HG03520 (cell line): ENCODE data around the gene ANK2.

Experiments used
- ATAC-seq: cut with Tn5 transposase; IDR thresholded peaks from one replicate; pipeline ENCODE4 v1.9.1; 2021; ENCODE audit warnings: mild to moderate bottlenecking, moderate library complexity; ENCODE audit not compliant: unreplicated experiment

The ANK2 gene

DNA sequence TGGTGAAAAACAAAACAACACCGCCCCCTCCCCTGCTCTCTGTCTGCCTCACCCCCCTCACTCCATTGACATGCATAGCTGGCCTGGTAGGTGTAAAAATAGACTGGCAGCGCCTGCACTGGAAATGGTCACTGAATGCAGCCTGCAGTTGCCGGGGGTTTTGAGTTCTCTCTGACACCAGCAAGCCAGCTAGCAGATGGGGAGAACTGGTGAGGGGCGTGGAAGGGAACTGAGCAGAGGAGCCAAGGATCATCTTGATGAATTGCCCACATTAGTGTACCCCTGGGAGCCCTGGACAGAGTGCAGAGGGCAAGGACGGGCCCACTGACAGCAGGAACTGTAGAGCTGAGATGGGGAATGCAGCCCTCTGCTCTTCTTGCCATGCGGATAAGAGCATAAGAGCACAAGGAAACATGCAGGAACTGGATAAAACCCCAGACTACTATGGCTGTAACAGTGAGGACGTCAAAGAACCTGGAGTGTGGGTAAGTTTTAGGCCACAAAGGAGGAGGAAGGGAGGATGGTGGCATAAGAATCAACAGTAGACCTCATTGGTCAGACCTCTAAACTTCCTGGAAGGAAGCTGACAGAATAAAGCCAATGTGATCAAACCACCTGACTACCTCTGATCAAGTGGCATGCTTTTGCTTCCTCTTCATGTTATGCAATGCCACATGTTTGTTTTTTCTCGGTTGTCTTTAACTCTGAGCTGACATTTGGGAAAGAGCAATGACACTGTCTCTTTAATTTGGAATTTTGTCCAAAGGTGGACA, 96.3 kb downstream of the ANK2 start:
- ATAC-seq = no peak

DNA sequence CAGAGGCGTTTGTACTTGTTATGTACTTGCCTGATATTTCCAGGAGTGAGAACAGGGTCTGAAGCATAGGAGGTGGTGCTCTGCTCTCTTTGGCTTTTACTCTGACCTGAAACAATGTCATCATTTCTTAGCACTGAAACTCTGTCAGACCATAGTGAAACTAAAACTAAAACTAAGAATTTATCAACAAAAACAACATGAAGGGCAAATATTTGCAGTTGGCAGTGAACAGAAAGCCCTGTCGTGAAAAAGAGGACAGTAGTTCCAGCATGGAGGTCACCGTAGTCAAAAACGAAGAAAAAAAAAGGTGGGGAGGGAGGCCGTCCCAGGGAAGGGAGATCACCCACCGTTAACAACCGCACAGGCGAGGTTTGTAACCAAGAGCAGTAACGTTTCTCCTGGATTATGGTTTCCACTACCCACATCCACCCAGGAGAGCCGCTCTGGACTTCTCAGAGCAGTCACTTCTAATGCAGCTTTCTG, 97.5 kb downstream of the ANK2 start:
- ATAC-seq = peak; percentile 84

DNA sequence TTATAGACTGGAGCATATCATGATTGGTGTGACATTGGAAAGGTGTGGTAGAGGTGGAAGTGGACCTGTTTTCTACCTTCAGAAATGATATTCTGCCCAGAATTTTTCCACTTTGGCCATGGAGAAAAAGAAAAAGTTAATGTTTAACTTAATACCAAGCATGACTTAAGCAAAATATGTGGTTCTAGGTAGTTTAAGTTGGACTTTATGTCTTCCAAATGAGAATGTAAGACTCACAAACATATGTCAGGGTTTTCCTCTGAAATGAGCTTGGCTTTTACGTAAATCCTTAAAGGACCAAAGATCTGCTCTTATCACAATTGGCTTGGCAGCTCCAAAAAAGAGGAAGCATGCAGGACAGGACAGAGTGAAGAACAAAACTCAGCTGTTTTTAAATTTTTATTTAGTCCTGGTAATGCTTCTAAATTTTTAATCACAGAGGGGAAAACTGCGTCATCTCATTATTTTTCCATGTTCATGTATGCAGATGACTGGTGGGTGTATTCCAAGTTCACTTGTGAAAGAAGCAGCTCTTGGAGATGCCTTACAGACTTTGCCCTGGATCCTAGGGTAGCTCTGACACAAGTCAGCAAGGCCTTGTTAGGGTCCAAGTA, 98.2 kb downstream of the ANK2 start:
- ATAC-seq = no peak

DNA sequence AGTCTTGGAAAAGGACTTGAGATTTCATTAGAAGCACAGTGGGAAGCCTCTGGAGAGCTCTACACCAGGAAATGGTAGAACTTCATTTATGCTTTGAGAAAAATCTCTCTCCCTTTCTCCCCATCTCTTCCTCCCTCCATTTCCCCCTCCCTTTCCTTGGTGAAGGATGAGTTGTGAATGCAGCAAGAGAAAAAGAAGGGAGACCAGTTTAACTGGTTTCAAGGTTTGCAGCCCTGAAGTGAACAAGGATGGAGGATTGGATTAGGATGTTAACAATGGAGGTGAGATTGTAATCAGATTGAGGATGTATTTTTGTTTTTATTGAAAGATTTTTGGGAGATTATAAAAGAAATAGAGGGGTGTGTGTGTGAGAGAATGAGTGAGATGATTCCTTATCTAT, 99.5 kb downstream of the ANK2 start:
- ATAC-seq = no peak

DNA sequence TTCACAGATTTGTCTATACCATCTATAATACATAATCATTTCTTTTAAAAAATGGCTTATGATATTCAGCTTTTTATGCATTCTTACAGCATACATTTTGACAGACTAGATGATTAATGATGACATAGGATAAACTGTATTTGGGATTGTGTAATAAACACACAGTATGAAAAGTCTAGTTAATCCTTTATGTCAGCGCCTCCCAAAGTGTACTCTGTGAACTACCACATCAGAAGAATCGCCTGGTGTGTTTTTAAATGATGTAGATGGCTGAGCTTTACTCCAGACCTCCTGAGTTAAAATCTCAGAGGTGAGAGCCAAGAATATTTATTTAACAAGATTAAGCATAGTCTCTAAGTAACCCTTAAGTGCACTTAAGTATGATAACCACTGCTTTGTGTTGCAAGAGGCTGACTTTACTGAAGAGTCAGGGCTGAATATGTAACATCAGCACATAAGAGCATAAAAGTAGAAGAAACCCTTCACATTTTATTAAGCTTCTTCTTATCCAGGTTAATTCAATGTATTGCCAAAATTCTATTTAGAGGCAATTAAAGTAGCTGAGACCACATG, 104.2 kb downstream of the ANK2 start:
- no peak for ATAC-seq

DNA sequence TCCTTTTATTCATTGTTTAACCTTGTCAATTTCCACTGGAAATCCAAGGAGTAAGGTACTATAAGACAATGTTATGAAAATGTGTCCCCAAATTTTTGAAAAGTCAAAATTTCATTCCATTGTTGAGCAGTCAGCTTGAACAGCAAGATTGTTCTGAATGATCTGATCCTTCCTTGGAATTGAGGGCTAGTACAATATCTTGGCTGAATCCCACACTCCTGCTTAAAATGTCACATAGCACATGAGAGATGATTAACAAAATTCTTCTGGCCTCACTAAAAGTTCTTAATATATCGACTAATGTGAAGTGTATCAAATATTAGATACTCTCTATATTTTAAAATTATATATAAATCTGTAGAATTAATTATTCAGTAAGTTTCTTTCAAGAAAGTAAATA, 104.8 kb downstream of the ANK2 start:
- no peak for ATAC-seq

DNA sequence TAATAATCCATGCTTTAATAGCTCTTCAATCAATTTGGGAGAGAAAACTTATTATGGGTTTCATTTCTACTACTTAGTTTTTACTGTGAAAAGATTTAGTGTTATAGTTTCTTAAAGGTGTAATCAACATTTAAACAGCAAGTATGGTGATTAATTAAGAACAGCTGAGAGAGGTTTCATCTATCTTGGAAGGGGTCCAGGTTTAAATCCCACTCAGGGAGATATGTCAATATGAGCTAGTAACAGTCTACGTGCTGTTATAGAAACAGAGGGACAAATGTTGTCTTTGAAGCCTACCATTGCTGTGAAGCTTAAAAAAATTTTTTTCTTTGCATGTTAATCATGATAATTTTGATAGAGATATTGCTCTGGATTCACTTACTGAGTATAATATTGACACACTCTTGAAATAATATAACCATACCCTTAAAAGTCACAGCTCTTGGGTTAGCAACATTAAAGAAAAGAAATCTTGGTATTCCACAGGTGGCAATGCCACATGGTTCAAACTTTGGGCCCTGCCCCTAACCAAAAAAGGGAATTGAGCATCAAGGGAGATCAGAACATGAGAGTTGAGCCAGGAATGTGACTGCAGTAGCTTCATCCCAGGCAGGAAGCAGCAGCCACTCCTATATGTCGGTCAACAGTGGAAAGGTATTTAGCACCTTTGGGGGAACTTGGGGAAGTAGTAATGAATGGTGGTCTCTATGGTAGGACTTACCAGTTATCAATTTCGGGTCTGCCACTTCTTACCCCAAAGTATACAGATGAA, 107.8 kb downstream of the ANK2 start:
- no peak for ATAC-seq

DNA sequence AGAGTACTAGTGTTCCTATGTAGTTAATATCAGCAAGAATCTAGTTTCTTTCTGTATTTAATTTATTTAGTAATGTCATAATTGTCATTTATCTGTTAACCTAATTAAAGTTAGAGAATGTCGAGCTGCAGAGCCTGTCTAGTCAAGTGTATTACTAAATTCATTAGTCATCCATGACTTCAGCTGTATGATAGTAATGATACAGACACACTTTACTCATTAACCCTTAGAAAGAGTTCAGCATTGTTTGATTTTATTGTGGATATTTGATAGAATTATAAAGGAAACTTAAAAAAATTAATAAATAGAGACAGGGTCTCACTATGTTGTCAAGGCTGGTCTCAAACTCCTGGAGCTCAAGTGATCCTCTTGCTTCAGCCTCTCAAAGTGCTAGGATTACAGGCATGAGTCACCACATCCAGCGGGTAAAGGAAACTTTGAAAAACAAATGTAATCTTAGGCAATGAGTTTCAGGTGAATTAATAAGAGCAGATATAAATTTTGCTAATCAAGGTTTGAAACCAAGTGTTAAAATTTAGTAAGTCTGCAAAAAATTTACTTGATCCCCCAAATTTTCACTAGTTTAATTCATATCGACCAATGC, 110.6 kb downstream of the ANK2 start:
- no peak for ATAC-seq

DNA sequence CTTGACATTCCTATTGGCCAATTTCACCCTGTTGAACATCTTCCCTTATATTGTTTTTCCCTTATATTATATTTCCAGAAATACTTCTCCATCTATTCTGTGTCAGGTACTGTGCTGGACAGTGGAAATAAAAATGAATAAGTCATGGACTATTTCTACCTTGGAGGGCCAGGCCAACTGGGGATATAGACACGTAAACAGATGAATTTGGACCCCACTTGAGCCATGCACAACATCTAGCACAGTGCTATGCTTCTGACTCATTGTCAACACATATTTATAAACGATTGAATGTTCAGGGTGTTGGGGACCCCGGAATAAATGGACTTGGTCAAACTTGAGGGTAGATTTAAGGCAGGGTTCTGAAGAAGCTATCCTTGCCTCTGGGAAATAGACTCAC, 111.1 kb downstream of the ANK2 start:
- no peak for ATAC-seq

DNA sequence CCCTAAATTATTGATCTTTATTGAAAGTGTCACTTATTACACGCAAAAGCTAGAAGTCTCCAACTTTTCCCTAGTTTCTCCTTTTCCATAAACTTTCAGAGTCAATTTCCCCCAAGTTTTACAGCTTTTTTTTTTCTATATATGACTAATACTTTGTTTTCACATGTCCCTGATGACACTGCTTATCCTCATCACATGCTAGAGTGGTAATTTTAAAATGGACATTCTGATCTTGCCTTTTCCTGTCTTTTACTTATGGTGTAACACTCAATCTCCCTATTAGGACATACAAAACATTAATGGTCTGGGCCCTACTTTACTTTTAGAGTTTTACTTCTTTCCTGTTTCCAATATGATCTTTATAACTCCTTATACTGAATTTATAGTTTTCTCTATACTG, 112.6 kb downstream of the ANK2 start:
- no peak for ATAC-seq

DNA sequence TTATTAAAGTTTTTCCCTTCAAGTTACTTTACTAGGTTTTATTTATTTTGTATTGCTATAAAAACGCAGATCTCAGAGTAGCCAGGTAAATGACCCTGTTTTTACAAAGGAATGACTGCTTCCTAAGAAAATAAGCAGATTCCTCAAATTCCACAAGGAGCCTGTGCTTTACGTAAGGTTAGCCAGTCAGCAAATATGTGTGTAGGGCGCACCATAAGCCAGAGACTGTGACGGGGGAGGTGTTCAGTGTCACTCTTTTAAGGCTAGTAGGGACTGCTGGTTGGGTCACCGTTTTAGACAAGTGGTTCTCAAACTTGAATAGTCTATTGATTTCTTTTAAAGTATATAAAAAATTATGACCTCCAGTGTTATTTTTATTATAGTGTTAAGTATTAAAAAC, 119.9 kb downstream of the ANK2 start:
- ATAC-seq = no peak

DNA sequence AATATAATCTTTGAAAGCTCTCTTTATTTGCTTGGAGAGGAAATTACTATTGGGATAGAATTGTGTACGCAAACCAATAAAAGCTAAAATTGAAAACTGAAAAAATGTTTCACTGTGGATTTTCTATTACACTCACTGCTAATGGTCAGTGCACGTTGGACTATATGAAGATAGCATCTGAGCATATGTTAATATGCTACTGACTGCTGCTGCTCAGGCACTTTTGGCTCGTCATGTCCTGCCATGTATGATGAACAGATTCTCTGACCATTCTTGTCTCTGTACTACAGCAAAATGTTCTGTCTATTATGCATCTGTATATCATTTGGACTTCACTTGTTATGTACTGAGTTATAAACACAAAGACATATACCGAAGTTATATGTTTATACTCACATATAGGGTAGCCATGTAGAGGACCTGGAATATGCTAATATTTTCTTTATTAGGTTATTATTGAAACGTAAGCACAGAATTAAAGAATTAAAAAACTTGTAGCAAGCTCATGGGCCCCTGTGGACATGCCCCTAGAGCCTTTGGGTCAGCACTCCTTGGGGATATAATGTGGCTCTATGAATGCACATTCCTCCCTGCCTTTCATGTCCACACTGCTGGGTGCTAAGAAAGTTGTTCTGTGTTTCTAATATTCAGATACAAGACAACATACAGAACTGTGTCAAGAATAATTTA, 120.8 kb downstream of the ANK2 start:
- no peak for ATAC-seq

DNA sequence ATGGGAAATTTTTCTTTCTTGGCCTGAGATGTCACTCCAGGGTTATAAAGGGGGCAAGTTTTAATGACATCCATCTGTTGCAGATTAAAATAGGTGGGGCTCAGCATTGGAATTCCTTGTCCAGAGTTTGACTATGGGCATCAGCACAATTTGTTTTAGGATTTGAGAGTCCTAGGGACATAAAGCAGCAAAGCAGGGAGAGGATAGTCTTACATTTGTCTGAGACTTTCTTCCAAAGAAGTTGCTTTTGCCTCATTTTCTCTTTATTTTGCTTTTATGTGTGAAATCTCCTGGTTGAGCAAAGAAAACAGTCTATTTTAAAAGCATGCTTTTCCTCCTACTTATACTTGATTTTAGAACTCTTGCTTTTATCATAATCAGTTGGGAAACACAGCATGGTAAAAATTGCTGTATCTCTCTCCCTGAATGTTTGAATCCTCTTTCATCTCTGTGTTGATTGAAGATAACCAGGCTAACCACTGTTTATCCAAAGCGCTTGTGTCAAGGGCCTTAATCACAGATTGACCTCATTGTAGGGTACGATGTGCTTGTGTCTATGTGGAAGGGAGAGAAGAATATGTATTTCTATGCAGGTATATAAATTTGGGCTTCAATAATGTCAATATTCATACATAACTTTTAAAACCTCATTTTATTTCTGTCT, 121.5 kb downstream of the ANK2 start:
- ATAC-seq = no peak

DNA sequence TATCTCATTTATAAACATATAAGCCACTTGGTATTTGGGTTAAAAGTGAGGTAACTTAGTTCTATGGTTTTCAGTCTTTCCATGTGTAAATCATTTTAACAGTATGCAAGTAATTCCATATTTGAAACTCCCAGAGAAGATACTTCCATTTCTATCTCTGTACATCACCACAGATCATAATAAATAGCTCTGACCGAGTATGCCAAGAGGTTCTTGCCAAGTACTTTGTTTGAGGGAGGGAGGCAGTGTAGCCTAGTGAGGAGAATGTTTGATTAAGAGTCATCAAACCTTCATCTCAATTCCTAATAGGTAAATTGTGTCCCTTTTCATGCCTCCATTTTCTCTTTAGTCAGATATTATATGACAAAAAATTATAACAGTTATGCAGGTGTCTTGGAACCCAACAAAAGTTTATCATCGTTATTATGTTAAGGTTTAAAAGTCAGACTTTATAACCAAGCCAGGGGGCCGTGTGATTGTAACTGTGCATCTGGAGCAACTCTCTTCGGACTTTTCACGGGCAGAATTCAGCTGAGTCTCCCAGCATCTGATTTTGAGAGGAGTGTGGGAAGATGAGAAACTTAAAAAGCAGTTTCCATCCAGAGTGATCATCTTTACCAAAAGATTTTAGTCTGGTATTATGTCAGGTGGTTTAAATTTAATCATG, 123.8 kb downstream of the ANK2 start:
- no peak for ATAC-seq

DNA sequence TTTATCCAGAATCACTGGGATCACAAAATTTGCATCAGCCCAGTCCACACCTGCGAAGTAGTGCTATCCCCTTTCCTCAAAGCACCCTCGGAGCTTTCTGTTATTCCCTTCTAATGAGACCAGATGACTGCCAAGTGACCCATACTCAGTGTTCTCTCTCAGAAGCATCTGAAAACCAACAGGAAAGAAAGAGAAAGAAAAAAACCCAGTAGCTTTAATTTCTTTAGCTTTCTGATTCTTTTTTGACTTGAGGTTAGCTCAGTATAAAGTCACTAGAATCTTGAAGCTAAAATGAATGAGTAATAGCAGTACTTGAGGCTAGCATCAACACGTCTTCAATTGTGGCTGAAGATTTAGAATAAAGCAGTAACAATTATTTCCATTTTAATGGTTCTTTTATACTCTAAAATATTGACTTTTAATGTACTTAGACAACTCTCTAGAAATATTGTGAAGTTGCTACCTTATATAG, 124.4 kb downstream of the ANK2 start:
- peak; percentile 82 for ATAC-seq

DNA sequence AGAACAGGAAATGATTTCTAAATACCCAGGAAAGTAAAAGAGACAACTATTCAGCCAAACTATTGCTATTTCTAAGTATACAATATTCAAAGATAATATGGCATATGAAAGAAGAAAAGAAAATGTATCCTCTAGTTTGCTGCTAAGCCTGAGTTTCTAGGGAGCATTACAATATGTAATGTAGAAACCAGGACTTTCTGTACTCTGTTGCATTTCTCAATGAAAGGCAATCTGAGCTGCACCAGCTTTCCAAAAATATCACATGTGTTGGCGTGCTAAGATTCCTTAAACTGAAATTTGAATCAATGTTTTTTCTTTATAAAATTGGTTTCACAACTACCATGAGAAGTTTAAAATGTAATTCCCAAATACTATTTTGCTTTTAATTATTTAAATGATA, 129.6 kb downstream of the ANK2 start:
- ATAC-seq = no peak

DNA sequence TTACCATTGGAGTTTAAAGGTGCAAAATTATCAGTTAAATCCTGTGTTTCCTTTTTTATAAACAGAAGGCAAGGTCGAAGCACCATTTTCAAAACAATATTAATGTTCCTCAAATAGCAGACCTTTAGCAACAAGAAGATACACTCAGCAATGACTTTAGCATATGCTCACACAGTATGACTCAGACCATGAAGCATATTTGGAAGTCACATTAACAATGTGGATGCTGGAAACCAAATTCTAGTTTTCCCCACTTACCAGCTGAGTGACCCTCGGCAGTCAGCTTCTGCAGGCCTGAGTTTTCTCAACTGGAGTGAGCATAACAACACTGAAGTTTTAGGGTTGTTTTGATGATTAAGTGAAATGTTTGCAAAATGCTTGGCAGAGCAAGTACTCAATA, 130.5 kb downstream of the ANK2 start:
- no peak for ATAC-seq

DNA sequence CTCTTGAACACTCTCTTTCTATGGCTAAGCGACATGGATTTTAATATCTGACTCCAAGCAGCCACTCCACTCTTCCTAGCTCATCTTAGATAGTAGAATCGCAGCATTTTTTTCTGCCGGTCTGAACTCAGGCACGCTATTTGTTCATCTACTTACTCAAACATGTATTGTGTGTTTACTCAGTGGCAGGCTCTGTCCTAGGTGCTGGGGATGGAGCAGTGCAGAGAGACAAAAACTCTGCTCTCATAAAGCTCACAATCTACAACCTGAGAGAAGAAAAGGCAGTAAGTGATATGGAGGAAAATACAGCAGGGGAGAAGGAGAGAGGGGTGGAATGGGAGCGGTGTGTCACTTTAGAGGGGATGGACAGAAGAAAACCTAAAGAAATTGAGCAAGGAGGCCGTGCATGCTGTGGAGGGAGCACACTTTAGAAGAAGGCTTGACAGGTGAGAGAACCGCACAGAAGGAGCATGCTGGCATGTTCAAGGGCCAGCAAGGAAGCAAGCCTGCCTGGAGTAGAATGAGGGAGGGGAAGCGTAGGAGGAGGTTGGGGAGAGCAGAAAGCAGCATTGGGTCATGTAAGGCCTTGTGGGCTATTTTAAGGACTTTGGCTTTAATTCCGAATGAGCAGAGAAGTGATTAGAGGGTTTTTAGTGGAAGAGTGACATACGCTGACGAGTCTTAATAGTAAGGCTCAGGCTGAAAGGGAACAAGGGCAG, 132.0 kb downstream of the ANK2 start:
- ATAC-seq = no peak
